ENCODE results near the gene APLF.
"Not testable (repeated sequence)": the region's sequence is repeated elsewhere in the genome, so short reads cannot be mapped to it uniquely, and the experiment has no call there.

GRCh38 chr2:68488605-68489004, 21.2 kb downstream of the APLF start:
- not testable (repeated sequence) for TF ChIP-seq POLR2A (IDR thresholded peaks at IDR 0.05; ENCODE audit: low read length); CTCF (IDR thresholded peaks at IDR 0.05)

Measured in A549 (cell line).